Body of pancreas (tissue), 4 donors: ENCODE measurements around the gene SGMS1.

Source experiments
- POLR2A ChIP-seq, 3 donors: fragments of 450-650 bp; IDR thresholded peaks; one replicate each; pipeline ENCODE4 v1.6.1; 2016; ENCODE audit warnings: antibody characterized with exemption in 3 of 3, mild to moderate bottlenecking in 2 of 3
- TF ChIP-seq, protein P1 (sequence below), 7 experiments: fragments of 450-650 bp in 4 of 7; fragments of 200-600 bp in 3 of 7; sonication (generic) in 3 of 7; IDR thresholded peaks; one replicate each; pipeline ENCODE4 v1.5.1; 2016 to 2019; ENCODE audit warnings: antibody characterized with exemption in 7 of 7

DNA sequence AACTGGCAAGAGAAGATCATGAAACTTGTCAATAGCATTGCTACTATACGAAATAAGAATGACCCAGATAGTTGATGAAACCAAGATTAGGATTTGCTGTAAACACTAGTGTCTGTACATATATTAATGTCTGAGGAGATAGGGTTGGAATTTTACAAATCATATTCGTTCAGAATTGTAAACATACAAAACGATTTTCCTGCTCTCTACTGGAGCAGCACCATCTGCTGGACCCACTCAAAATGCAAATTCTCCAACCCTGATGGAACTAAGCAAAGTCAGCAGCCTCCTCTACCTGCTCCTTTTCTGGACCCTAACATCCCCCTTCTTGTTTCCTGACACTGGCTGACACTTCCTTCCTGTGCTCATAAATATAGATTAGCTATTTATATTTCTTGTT is 29.4 kb upstream of the SGMS1 start:
- TF ChIP-seq, protein P1, sequence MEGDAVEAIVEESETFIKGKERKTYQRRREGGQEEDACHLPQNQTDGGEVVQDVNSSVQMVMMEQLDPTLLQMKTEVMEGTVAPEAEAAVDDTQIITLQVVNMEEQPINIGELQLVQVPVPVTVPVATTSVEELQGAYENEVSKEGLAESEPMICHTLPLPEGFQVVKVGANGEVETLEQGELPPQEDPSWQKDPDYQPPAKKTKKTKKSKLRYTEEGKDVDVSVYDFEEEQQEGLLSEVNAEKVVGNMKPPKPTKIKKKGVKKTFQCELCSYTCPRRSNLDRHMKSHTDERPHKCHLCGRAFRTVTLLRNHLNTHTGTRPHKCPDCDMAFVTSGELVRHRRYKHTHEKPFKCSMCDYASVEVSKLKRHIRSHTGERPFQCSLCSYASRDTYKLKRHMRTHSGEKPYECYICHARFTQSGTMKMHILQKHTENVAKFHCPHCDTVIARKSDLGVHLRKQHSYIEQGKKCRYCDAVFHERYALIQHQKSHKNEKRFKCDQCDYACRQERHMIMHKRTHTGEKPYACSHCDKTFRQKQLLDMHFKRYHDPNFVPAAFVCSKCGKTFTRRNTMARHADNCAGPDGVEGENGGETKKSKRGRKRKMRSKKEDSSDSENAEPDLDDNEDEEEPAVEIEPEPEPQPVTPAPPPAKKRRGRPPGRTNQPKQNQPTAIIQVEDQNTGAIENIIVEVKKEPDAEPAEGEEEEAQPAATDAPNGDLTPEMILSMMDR (IDR thresholded peaks at IDR 0.05), result peak; percentile 23 to 61 (median 55)
- no peak for TF ChIP-seq POLR2A (IDR thresholded peaks at IDR 0.05)
